Measurements from ENCODE around the gene PRPH. TPM values are rescaled to one million over a fixed set of nuclear protein-coding genes. Genes with fewer than 3 reads are reported as not detected.
"Not testable (repeated sequence)": the region's sequence is repeated elsewhere in the genome, so short reads cannot be mapped to it uniquely, and the experiment has no call there.

The PRPH gene
- total RNA-seq, 1 donor from 2014 or later: 0.38 TPM

GRCh38 chr12:49332891-49333371 is 38.0 kb downstream of the PRPH start:
- TF ChIP-seq CTCF (IDR thresholded peaks at IDR 0.05; ENCODE audit: unreplicated experiment): no peak
- Mint-ChIP-seq H3K36me3 (peaks cover 2% of the 10 kb centered on the region), H3K27ac (no peak overlapping the region), H3K4me1 (peaks cover 23% of the 10 kb centered on the region), H3K27me3 (ENCODE audit: low read depth) (peaks cover 33% of the 10 kb centered on the region), H3K9me3 (no peaks in the 10 kb centered on the region), H3K4me3 (no peak overlapping the region)
- no peak for DNase-seq (ENCODE audit: low spot score in 2 of 2, unreplicated experiment in 2 of 2)

GRCh38 chr12:49333778-49334177 is 38.8 kb downstream of the PRPH start:
- Mint-ChIP-seq H3K4me1 (peaks cover 28% of the 10 kb centered on the region), H3K27me3 (ENCODE audit: low read depth) (peaks cover 41% of the 10 kb centered on the region)
- H3K4me3 Mint-ChIP-seq; H3K36me3 Mint-ChIP-seq; H3K27ac Mint-ChIP-seq; H3K9me3 Mint-ChIP-seq; DNase-seq (ENCODE audit: low spot score in 2 of 2, unreplicated experiment in 2 of 2): not testable (repeated sequence)

GRCh38 chr12:49334226-49334625 is 39.3 kb downstream of the PRPH start:
- no peak overlapping the region for H3K4me3 Mint-ChIP-seq
- no peak for TF ChIP-seq CTCF (IDR thresholded peaks at IDR 0.05; ENCODE audit: unreplicated experiment)

GRCh38 chr12:49334681-49335080 is 39.7 kb downstream of the PRPH start:
- no peak for TF ChIP-seq CTCF (IDR thresholded peaks at IDR 0.05; ENCODE audit: unreplicated experiment)
- H3K27me3 Mint-ChIP-seq (ENCODE audit: low read depth): peaks cover 50% of the 10 kb centered on the region
- no peak overlapping the region for H3K27ac Mint-ChIP-seq
- no peak for DNase-seq (ENCODE audit: low spot score in 2 of 2, unreplicated experiment in 2 of 2)
- no peak overlapping the region for H3K4me3 Mint-ChIP-seq
- no peaks in the 10 kb centered on the region for H3K9me3 Mint-ChIP-seq
- peaks cover 1% of the 10 kb centered on the region for H3K36me3 Mint-ChIP-seq
- peaks cover 36% of the 10 kb centered on the region for H3K4me1 Mint-ChIP-seq

More at GRCh38 chr12:49334226-49334625, 39.3 kb downstream of the PRPH start:
- DNase-seq (ENCODE audit: low spot score in 2 of 2, unreplicated experiment in 2 of 2): no peak
- Mint-ChIP-seq H3K27me3 (ENCODE audit: low read depth) (peaks cover 46% of the 10 kb centered on the region), H3K9me3 (no peaks in the 10 kb centered on the region), H3K4me1 (peaks cover 32% of the 10 kb centered on the region), H3K36me3 (peaks cover 1% of the 10 kb centered on the region), H3K27ac (no peak overlapping the region)

- peaks cover 1% of the 10 kb centered on the region for H3K36me3 Mint-ChIP-seq
- TF ChIP-seq CTCF (IDR thresholded peaks at IDR 0.05; ENCODE audit: unreplicated experiment): no peak
- no peak for DNase-seq (ENCODE audit: low spot score in 2 of 2, unreplicated experiment in 2 of 2)
- peak overlapping the region; percentile 29 for H3K4me3 Mint-ChIP-seq
- H3K27me3 Mint-ChIP-seq (ENCODE audit: low read depth): peaks cover 57% of the 10 kb centered on the region
- no peak overlapping the region for H3K27ac Mint-ChIP-seq
- H3K9me3 Mint-ChIP-seq: no peaks in the 10 kb centered on the region
- peaks cover 37% of the 10 kb centered on the region for H3K4me1 Mint-ChIP-seq
Observed at GRCh38 chr12:49335118-49335954, 40.4 kb downstream of the PRPH start.

GRCh38 chr12:49335955-49336644 is 41.2 kb downstream of the PRPH start:
- DNase-seq (ENCODE audit: low spot score in 2 of 2, unreplicated experiment in 2 of 2): no peak
- peaks cover 41% of the 10 kb centered on the region for H3K4me1 Mint-ChIP-seq
- H3K27me3 Mint-ChIP-seq (ENCODE audit: low read depth): peaks cover 65% of the 10 kb centered on the region
- peaks cover 1% of the 10 kb centered on the region for H3K36me3 Mint-ChIP-seq
- H3K27ac Mint-ChIP-seq: no peak overlapping the region
- H3K4me3 Mint-ChIP-seq: no peak overlapping the region
- no peaks in the 10 kb centered on the region for H3K9me3 Mint-ChIP-seq
- no peak for TF ChIP-seq CTCF (IDR thresholded peaks at IDR 0.05; ENCODE audit: unreplicated experiment)

Data from mesothelial cell of epicardium (in vitro differentiated cells).